ENCODE data around the gene HEATR5A. TPM values are rescaled to one million over a fixed set of nuclear protein-coding genes. Genes with fewer than 3 reads are reported as not detected.

The HEATR5A gene
- total and polyA plus RNA-seq, 2 of the 13 experiments (the other 11 are each of a cell fraction or from before 2014, with no cell fraction given) = 36.4 to 105 TPM

DNA sequence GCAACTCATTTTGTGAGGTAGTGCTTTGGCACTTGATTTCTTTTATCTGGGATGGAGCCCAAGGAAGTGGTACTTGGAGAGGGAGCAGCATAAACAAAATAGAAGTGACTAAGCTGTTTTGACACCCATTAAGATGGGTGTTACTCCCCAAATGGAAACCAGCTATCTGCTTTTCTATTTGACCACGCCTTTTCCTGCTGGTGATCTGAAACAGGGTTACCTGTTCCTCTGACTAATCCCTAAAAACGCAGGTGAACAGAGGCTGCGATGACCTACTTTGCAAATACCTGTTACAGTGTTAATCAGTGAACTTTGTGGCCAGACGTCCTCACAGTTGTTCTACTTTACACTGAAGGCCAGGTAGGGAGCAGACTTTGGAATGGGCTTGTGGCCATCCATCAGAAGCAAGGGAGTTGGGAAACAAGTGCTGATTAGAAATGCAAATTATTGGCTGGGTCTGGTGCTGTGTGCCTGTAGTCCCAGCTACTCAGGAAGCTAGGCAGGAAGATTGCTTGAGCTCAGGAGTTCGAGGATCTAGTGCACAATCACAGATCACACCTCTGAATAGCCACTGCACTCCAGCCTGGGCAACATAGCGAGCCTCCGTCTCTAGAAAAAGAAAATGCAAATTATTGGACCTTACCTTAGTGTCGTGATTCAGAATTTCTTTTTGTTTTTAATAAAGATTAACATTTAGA, 154.5 kb downstream of the HEATR5A start (continued):
- TF ChIP-seq ZNF318 (CRISPR knock-in tag; IDR thresholded peaks at IDR 0.05) (peak; percentile 99), ZNF510 (CRISPR knock-in tag; IDR thresholded peaks at IDR 0.05; ENCODE audit: low read depth) (peak; percentile 87; the same call in 1 of the 2 replicates), ZNF333 (CRISPR knock-in tag; IDR thresholded peaks at IDR 0.05; ENCODE audit: borderline replicate concordance) (no peak), FOSL1 (CRISPR knock-in tag; IDR thresholded peaks at IDR 0.05; ENCODE audit: borderline replicate concordance) (no peak), ZNF367 (CRISPR knock-in tag; IDR thresholded peaks at IDR 0.05; ENCODE audit: borderline replicate concordance) (no peak), ZBTB25 (CRISPR knock-in tag; IDR thresholded peaks at IDR 0.05) (0 out of 2 replicates have a peak, but pooled peaks have one; percentile 56), TP53 (CRISPR knock-in tag; conservative IDR thresholded peaks at IDR 0.05) (no peak), ZNF678 (CRISPR knock-in tag; IDR thresholded peaks at IDR 0.05) (peak; percentile 79; the same call in 1 of the 2 replicates), AGO1 (IDR thresholded peaks at IDR 0.05; ENCODE audit: low read depth, low read length, poor library complexity, severe bottlenecking) (no peak), POLR2AphosphoS5 (IDR thresholded peaks at IDR 0.05; ENCODE audit: low read depth, low read length) (peak; percentile 48; the same call in 1 of the 2 replicates), THAP11 (CRISPR knock-in tag; IDR thresholded peaks at IDR 0.05) (peak; percentile 65), NBN (conservative IDR thresholded peaks at IDR 0.05) (no peak), ZNF572 (CRISPR knock-in tag; IDR thresholded peaks at IDR 0.05) (no peak), ZNF383 (CRISPR knock-in tag; IDR thresholded peaks at IDR 0.05; ENCODE audit: borderline replicate concordance) (peak; percentile 97; the same call in 1 of the 2 replicates)
- TF ChIP-seq, protein P1, sequence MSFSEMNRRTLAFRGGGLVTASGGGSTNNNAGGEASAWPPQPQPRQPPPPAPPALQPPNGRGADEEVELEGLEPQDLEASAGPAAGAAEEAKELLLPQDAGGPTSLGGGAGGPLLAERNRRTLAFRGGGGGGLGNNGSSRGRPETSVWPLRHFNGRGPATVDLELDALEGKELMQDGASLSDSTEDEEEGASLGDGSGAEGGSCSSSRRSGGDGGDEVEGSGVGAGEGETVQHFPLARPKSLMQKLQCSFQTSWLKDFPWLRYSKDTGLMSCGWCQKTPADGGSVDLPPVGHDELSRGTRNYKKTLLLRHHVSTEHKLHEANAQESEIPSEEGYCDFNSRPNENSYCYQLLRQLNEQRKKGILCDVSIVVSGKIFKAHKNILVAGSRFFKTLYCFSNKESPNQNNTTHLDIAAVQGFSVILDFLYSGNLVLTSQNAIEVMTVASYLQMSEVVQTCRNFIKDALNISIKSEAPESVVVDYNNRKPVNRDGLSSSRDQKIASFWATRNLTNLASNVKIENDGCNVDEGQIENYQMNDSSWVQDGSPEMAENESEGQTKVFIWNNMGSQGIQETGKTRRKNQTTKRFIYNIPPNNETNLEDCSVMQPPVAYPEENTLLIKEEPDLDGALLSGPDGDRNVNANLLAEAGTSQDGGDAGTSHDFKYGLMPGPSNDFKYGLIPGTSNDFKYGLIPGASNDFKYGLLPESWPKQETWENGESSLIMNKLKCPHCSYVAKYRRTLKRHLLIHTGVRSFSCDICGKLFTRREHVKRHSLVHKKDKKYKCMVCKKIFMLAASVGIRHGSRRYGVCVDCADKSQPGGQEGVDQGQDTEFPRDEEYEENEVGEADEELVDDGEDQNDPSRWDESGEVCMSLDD (CRISPR knock-in tag; IDR thresholded peaks at IDR 0.05; ENCODE audit: borderline replicate concordance) = no peak
- TF ChIP-seq, protein P2, sequence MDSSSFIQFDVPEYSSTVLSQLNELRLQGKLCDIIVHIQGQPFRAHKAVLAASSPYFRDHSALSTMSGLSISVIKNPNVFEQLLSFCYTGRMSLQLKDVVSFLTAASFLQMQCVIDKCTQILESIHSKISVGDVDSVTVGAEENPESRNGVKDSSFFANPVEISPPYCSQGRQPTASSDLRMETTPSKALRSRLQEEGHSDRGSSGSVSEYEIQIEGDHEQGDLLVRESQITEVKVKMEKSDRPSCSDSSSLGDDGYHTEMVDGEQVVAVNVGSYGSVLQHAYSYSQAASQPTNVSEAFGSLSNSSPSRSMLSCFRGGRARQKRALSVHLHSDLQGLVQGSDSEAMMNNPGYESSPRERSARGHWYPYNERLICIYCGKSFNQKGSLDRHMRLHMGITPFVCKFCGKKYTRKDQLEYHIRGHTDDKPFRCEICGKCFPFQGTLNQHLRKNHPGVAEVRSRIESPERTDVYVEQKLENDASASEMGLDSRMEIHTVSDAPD (CRISPR knock-in tag; IDR thresholded peaks at IDR 0.05) = no peak
